Mammary epithelial cell (primary cell): ENCODE measurements around the gene TMEM132C.

Experiments used
- EZH2 ChIP-seq: IDR thresholded peaks from 2 replicates; pipeline ENCODE4 v1.6.1; 2012; ENCODE audit warnings: low read length, inconsistent platforms, borderline replicate concordance
- TF ChIP-seq, protein P1 (sequence below), 2 donors: IDR thresholded peaks in 1 of 2; conservative IDR thresholded peaks in 1 of 2; 2 replicates each; pipeline ENCODE4 v1.5.1; 2011 to 2012; ENCODE audit warnings: inconsistent platforms in 2 of 2, low read length in 2 of 2, mild to moderate bottlenecking in 2 of 2, control low read depth in 1 of 2, low read depth in 1 of 2; ENCODE audit not compliant: insufficient read depth in 1 of 2; ENCODE audit errors: extremely low read depth in 1 of 2

DNA sequence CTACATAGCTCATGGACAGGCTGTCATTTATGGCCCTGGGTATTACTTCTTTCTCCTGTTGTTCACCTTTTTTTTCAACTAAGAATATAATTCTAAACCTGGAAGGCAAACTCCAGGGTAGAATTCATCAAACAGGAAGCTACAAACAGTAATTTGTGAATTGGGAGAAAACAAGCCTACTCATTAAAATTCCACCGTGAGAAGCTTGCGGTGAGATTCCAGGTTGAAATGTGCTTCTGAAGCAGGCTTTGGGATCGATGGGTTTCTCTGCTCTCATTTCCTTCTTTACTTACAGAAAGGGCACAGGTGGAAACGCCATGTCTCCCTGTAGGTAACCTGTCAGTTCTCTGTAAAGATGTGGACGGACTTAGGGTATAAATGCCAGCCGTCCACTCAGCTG, 257.5 kb downstream of the TMEM132C start:
- TF ChIP-seq, protein P1, sequence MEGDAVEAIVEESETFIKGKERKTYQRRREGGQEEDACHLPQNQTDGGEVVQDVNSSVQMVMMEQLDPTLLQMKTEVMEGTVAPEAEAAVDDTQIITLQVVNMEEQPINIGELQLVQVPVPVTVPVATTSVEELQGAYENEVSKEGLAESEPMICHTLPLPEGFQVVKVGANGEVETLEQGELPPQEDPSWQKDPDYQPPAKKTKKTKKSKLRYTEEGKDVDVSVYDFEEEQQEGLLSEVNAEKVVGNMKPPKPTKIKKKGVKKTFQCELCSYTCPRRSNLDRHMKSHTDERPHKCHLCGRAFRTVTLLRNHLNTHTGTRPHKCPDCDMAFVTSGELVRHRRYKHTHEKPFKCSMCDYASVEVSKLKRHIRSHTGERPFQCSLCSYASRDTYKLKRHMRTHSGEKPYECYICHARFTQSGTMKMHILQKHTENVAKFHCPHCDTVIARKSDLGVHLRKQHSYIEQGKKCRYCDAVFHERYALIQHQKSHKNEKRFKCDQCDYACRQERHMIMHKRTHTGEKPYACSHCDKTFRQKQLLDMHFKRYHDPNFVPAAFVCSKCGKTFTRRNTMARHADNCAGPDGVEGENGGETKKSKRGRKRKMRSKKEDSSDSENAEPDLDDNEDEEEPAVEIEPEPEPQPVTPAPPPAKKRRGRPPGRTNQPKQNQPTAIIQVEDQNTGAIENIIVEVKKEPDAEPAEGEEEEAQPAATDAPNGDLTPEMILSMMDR (conservative IDR thresholded peaks at IDR 0.05 in 1 of 2, IDR thresholded peaks at IDR 0.05 in 1 of 2; ENCODE audit: extremely low read depth in 1 of 2, insufficient read depth in 1 of 2, low read depth in 1 of 2, low read length in 2 of 2): no peak
- no peak for TF ChIP-seq EZH2
